IPS-15b (cell line): ENCODE results near the gene HEMK1.

Source experiments
- H3K27me3 ChIP-seq: one replicate; pipeline ENCODE4 v1.6.1; 2013; ENCODE audit warnings: low read length; ENCODE audit not compliant: control insufficient read depth, insufficient read depth
- H3K36me3 ChIP-seq: one replicate; pipeline ENCODE4 v1.6.1; 2013; ENCODE audit warnings: low read length; ENCODE audit not compliant: control insufficient read depth, insufficient read depth
- H3K4me1 ChIP-seq: one replicate; pipeline ENCODE4 v1.6.1; 2013; ENCODE audit warnings: mild to moderate bottlenecking, low read length; ENCODE audit not compliant: control insufficient read depth, insufficient read depth
- H3K4me3 ChIP-seq: one replicate; pipeline ENCODE4 v1.5.1; 2013; ENCODE audit warnings: low read depth, low read length
- H3K9ac ChIP-seq: one replicate; pipeline ENCODE4 v1.6.1; 2013; ENCODE audit warnings: low read depth, mild to moderate bottlenecking, low read length
- H3K9me3 ChIP-seq: one replicate; pipeline ENCODE4 v1.6.1; 2013; ENCODE audit warnings: mild to moderate bottlenecking, low read length; ENCODE audit not compliant: control insufficient read depth, insufficient read depth

The HEMK1 gene

DNA sequence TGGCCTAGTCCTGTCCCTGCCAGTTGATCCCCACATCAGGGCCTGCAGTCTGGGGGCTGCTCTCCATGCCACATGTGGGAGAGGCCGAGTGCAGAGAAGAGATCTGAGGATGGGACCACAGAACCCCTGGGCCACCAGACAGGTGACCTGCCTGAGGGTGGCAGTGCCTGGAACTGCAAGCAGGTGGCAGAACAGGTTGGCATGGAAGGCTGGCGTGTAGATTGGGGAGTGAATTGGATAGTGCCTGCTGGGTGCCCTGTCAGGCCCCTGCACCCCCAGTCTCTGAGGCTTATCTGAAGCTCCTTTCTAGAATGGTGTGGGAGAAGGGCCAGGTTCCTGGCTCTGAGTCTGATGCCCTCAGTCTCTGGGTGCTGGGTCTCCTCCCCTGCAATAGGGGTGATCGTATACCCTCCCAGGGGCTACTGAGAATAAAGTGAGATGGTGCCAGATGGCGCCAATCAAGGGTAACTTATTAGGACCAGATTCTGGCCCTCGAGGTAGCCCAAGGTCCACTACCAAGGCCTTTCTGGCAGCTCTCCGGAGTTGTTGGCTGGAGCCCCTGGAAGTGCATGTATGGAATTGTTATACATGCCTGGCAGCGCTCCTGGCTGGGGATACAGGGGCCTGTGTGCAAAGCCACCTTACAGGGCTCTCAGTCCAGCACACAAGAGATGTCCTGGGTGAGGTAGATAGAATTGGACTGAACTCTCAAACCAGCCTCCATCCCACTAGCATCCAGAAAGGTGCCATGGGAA is 17.5 kb upstream of the HEMK1 start:
- no peaks in the 10 kb centered on the region for H3K36me3 ChIP-seq
- H3K4me1 ChIP-seq = no peaks in the 10 kb centered on the region
- no peaks in the 10 kb centered on the region for H3K9me3 ChIP-seq
- H3K4me3 ChIP-seq = no peak overlapping the region
- no peak overlapping the region for H3K9ac ChIP-seq
- no peaks in the 10 kb centered on the region for H3K27me3 ChIP-seq

DNA sequence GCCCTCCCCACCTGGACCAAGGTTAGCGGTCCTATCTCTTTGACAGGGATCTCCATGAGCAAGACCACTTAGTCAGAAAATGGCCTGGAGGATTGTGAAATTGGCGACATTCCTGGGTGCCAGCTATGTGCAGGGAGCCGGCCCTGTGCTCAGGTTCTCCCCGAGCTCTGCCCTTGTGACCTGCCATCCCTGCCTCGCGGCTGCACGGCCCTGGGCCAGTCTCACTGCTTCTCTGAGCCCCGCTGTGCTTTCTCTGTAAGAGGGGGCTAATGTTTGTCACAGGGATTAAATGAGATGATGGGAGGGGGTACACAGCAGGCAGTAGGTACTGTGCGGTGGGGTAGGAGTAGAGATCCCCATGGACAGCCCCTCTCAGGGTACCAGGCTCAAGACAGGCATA is 16.7 kb upstream of the HEMK1 start:
- H3K4me3 ChIP-seq = no peak overlapping the region
- H3K4me1 ChIP-seq = no peaks in the 10 kb centered on the region
- H3K36me3 ChIP-seq = no peaks in the 10 kb centered on the region
- H3K27me3 ChIP-seq = no peaks in the 10 kb centered on the region
- H3K9ac ChIP-seq = no peak overlapping the region
- H3K9me3 ChIP-seq = no peaks in the 10 kb centered on the region

DNA sequence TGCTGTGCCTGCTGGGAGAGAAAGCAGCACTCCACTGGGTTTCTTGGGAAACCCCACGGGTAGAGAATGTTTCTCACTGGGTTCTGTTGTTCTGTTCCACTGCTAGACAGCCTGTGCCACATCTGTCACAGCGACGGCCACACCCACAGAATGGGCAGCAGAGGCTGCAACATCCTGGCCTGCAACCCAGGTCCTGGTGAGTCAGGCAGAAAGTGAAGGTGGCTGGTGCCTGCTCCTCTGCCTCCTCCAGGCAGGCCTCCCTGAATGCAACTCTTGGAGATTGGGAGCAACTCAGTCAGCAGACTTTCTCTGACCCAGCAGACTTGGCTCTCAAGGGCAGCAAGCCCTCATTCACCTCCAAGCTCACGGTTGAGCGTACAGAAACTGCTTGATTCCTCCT is 14.8 kb upstream of the HEMK1 start:
- no peak overlapping the region for H3K4me3 ChIP-seq
- H3K27me3 ChIP-seq = no peaks in the 10 kb centered on the region
- H3K4me1 ChIP-seq = no peaks in the 10 kb centered on the region

DNA sequence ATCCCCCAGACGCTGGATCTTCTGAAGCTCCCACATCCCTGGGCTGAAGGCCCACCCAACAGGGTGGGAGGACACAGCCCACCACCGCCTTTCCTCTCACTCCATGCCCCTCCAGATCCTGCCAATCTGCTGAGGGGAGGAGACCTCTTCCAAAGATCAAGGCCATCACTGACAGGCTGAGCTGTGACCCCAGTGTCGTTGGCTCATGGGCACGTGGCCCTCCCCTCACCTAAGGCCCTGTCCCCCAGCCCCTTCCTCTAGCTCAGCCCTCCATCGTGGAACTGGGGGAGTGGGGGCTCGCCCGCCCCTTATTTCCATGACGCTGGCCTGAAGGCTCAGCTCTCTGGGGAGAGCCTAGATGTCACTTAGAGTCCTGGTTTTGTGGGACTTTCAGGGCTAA is 12.2 kb upstream of the HEMK1 start:
- Histone ChIP-seq H3K36me3 (no peaks in the 10 kb centered on the region), H3K9me3 (no peaks in the 10 kb centered on the region), H3K4me1 (no peaks in the 10 kb centered on the region), H3K4me3 (no peak overlapping the region), H3K27me3 (no peaks in the 10 kb centered on the region), H3K9ac (no peak overlapping the region)

More for the DNA sequence above, 14.8 kb upstream of the HEMK1 start:
- H3K9ac ChIP-seq = no peak overlapping the region
- no peaks in the 10 kb centered on the region for H3K9me3 ChIP-seq
- no peaks in the 10 kb centered on the region for H3K36me3 ChIP-seq

DNA sequence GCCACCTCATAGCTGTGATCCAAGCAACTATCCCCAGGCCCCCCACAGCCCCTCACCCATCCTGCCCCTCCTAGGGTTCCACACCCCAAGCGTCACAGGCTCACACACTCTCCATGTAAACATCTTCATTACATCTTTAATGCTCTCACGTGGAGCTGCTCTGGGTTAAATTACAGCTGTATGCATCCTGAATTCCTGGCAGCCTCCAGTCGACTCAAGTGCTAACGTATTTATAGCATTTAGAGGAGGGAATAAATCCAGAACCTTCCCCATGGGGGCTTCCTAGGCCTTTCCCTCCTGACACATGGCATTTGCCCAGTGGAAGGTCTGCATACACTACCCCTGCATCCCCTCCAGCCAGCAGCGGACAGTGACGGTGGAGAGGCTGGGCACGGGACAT is 11.4 kb upstream of the HEMK1 start:
- Histone ChIP-seq H3K36me3 (no peaks in the 10 kb centered on the region), H3K4me1 (no peaks in the 10 kb centered on the region), H3K27me3 (no peaks in the 10 kb centered on the region), H3K9ac (no peak overlapping the region), H3K4me3 (no peak overlapping the region), H3K9me3 (no peaks in the 10 kb centered on the region)

DNA sequence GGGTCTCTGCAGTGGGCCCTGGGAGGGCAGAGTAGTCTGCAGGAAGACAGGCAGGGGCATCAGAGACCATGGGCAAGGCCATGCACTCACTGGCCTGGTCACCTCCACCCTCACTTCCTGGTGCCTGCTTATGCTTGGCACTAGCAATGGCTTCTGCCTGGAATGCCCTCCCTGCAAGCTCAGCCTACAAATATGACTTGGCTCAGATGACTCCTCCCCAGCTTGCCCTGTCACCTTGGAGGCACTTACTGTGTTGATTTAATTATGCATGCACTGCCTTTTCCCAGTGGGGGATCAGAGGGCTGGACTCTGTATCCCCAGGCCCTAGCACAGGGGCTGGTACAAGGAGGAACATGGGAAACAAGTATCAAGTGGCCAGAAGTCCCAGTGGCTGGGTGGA is 9.6 kb upstream of the HEMK1 start:
- no peak overlapping the region for H3K4me3 ChIP-seq
- H3K9ac ChIP-seq = no peak overlapping the region
- no peaks in the 10 kb centered on the region for H3K9me3 ChIP-seq
- no peaks in the 10 kb centered on the region for H3K4me1 ChIP-seq
- H3K36me3 ChIP-seq = no peaks in the 10 kb centered on the region
- H3K27me3 ChIP-seq = no peaks in the 10 kb centered on the region

DNA sequence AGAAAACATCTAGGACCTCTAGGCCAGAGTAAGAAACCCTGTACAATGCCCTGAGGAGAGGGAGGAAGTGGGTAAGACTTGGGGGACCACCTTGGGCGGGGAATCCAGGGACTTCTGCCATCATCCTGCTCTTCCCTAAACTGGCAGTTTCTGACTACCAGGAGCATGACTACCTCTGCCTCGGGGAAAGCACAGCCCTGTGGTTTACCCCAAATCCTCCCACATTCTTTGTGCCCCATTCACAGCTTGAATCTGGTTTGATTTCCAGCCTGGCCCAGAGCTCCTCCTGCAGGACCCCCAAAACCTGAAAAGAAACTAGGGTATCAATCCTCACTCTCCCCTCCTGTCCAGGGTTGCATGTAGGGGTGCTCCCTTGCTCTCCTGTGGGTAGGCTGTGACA is 6.5 kb upstream of the HEMK1 start:
- peaks cover 10% of the 10 kb centered on the region for H3K27me3 ChIP-seq
- H3K4me1 ChIP-seq = peaks cover 2% of the 10 kb centered on the region
- H3K9ac ChIP-seq = no peak overlapping the region
- H3K9me3 ChIP-seq = no peaks in the 10 kb centered on the region
- H3K36me3 ChIP-seq = peaks cover 6% of the 10 kb centered on the region
- no peak overlapping the region for H3K4me3 ChIP-seq

DNA sequence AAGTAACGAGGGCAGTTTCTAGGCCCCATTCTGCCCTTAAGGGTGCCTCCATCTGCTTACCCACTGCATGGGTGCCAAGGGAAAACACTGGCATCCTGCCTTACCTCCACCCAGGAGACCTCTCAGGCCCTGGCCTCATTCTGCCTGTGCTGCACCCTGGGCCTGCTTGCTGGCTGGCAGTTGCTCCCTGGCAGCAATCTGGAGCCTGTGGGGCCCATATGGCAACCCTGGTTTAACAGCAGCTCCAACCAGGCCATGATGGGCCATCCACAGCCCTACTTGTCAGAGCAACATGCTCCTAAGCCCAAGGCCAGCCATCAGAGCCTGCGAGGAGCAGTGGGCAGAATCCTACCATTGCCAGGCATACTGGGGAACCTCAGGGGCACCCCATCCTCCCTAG is 5.5 kb upstream of the HEMK1 start:
- peaks cover 10% of the 10 kb centered on the region for H3K27me3 ChIP-seq
- peaks cover 2% of the 10 kb centered on the region for H3K4me1 ChIP-seq
- H3K4me3 ChIP-seq = no peak overlapping the region
- no peaks in the 10 kb centered on the region for H3K9me3 ChIP-seq
- peak overlapping the region; percentile 24 for H3K9ac ChIP-seq
- H3K36me3 ChIP-seq = peaks cover 6% of the 10 kb centered on the region

DNA sequence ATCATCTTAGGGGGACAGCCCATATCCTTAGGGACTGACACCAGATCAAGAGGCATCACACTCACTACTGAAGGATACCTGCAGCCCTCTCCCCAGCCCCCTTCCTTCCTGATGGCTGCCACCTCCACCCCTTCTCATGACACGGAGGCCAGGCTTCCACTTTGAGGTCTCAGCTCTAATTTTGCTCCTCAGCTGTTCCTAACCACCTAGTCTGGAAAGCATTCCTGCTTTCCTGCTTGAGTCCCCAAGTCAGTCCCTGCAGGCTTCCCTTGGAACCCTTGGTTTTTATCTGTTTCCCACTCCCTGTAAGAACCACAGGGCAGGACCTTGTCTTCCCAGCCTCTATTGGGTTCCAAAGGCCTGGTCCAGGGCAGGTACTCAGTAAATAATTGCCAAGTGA is 5.0 kb upstream of the HEMK1 start:
- H3K4me1 ChIP-seq = peaks cover 2% of the 10 kb centered on the region
- no peak overlapping the region for H3K4me3 ChIP-seq
- no peaks in the 10 kb centered on the region for H3K9me3 ChIP-seq
- peaks cover 6% of the 10 kb centered on the region for H3K36me3 ChIP-seq
- H3K27me3 ChIP-seq = peaks cover 10% of the 10 kb centered on the region
- no peak overlapping the region for H3K9ac ChIP-seq

DNA sequence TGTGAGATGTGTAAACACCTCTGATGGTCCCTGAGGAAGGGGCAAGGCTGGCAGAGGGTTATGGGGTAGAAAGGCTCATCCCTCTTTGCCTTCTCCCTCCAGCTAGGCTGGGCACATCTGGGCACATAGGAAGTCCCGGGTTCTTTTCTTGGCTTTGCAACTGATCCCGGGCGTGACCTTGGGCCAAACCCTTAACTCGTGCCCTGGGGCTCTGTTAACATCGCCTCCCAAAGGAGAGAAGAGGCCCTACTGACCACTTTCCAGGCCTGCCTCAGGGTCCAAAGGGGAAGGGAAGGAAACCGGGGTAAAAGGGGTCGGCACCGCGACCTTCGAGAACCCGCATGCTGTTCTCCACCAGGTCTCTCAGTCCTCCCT is 2.3 kb upstream of the HEMK1 start:
- peak overlapping the region; percentile 70 for H3K9ac ChIP-seq
- H3K27me3 ChIP-seq = peaks cover 10% of the 10 kb centered on the region
- H3K36me3 ChIP-seq = peaks cover 6% of the 10 kb centered on the region
- no peaks in the 10 kb centered on the region for H3K9me3 ChIP-seq
- peak overlapping the region; percentile 79 for H3K4me3 ChIP-seq
- H3K4me1 ChIP-seq = peaks cover 2% of the 10 kb centered on the region

DNA sequence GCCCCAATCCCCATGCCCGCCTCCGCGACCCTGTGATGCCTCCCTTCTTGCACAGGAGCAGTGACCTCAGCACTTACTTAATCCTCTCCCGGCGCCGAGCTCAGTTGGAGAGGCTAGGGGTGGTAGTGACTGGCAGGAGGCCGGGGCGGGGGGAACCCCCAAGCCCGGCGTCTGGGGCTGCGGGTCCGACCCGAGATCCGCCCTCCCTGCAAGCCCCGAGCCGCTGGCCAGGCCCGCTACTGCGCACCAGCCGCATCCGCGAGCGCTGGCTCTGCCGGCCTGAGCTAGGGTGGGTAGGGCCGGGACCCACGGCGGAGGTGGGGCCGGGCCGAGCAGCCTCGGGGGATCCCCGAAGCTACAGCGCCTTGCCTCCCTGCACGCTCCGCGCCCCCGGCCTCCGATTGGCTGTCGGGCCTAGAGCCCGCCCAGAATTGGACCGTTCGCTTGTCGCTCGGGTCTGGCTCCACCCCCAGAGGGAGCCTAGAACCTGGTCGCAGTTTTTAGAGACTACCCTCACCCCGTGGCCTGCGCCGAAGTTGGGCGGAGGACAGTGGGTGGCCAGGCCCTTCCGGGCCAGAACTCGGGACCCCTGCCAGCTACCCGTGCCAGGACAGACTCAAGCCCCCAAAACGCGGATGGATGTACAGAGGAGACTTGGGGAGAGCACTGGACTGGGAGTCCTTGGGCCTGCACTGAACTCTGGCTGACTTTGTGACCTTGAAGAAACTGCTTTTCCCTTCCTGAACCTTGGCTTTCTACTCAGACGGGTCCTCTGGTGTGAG is 1.7 kb upstream of the HEMK1 start, which contains the start of gene C3orf18:
Gene C3orf18 (minus strand): TSS at position 362 of the 782 bp plus-strand sequence. CDS start 2,048 bp downstream, outside the sequence.
- Histone ChIP-seq H3K27me3 (peaks cover 10% of the 10 kb centered on the region), H3K36me3 (peaks cover 6% of the 10 kb centered on the region), H3K9me3 (no peaks in the 10 kb centered on the region), H3K4me1 (peaks cover 2% of the 10 kb centered on the region), H3K9ac (peak within 1 kb of the TSS; percentile 70), H3K4me3 (peak within 1 kb of the TSS; percentile 99)
